Adipose tissue (tissue), 3 donors: ENCODE results near the gene TRANK1. TPM values are rescaled to one million over a fixed set of nuclear protein-coding genes. Genes with fewer than 3 reads are reported as not detected.
"Not testable (repeated sequence)": the region's sequence is repeated elsewhere in the genome, so short reads cannot be mapped to it uniquely, and the experiment has no call there.

Experiments
- H3K27ac ChIP-seq: one replicate; pipeline ENCODE4 v1.5.1; 2013; ENCODE audit warnings: low read depth, low read length
- WGBS, 3 donors: extraction: QIAGEN DNeasy Blood & Tissue Kit; methylation state at CpG; one replicate each; pipeline ENCODE4 v1.1.7; 2013; 5-methylcytosine and 5-hydroxymethylcytosine counted together
- polyA plus RNA-seq, 3 donors: library from polyadenylated mRNA; stranded (reverse); fragments of 200-250 nt; gene quantifications; one replicate each; pipeline ENCODE4 v1.2.3, GENCODE V29; 2013
- donor health status: healthy with polysubstance abuse.
- donor health status: Bipolar disorder and iron deficiency.
- donor health status: healthy.

TRANK1 gene
- polyA plus RNA-seq: 1 to 10 TPM; 1.7 to 5.7 (median 2.9) TPM

DNA sequence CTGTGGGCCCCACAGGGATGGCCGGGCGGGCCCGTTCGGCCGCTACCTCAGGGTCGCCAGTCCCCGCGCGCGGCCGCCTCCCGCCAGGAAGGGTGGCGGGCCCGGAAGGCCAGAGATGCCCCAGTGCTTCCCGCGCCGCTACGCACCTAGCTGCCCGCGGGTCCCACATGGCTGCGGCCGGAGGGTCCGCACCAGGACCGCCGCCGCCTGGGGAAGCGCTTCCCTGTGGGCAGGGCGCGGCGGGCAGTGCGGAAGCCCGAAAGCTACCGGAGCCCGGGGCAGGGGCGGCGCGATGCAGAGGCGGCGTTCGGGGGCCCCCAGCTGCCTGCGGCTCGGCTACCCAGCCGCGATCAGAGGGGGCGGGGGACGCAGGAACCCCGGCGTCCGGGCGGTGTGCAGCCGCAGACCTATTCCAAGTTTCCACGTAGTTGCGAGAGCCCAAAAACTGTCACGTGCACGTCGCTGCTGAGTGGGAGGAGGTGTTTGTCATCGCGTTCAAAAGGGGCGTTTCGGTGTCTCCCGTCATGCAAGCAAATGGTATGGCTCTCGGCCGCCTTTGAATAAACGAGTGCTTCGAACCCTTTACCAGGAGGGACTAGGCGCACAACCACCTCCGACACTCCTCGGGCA is at the start of gene TRANK1:
TRANK1 (minus strand) TSS at position 414 of the 630 bp plus-strand sequence; CDS start at position 169, 245 bp downstream.
- WGBS, 3 donors: 1 to 2% (median 2%) methylated on average over 55 to 68 of the region's 68 CpGs
- no peak within 1 kb of the TSS for H3K27ac ChIP-seq

DNA sequence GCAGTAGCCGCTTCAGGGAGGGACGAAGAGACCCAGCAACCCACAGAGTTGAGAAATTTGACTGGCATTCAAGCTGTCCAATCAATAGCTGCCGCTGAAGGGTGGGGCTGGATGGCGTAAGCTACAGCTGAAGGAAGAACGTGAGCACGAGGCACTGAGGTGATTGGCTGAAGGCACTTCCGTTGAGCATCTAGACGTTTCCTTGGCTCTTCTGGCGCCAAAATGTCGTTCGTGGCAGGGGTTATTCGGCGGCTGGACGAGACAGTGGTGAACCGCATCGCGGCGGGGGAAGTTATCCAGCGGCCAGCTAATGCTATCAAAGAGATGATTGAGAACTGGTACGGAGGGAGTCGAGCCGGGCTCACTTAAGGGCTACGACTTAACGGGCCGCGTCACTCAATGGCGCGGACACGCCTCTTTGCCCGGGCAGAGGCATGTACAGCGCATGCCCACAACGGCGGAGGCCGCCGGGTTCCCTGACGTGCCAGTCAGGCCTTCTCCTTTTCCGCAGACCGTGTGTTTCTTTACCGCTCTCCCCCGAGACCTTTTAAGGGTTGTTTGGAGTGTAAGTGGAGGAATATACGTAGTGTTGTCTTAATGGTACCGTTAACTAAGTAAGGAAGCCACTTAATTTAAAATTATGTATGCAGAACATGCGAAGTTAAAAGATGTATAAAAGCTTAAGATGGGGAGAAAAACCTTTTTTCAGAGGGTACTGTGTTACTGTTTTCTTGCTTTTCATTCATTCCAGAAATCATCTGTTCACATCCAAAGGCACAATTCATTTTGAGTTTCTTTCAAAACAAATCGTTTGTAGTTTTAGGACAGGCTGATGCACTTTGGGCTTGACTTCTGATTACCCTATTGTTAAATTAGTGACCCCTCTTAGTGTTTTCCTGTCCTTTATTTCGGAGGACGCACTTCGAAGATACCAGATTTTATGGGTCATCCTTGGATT is 48.8 kb upstream of the TRANK1 start, which contains the start of gene MLH1:
MLH1 (plus strand) TSS at position 193 of the 958 bp plus-strand sequence; CDS start at position 223, 30 bp downstream.
- WGBS, 3 donors: 1% methylated on average over 47 of the region's 47 CpGs
- H3K27ac ChIP-seq: peak within 1 kb of the TSS; percentile 77

GRCh38 chr3:36992806-36993325 is 48.0 kb upstream of the TRANK1 start, which contains the start of gene EPM2AIP1:
EPM2AIP1 (minus strand) TSS chr3:36993131; CDS start chr3:36993077, 54 bp downstream.
- WGBS, 3 donors: 0 to 1% (median 1%) methylated on average over 44 to 48 of the region's 48 CpGs
- H3K27ac ChIP-seq: peak within 1 kb of the TSS; percentile 77

DNA sequence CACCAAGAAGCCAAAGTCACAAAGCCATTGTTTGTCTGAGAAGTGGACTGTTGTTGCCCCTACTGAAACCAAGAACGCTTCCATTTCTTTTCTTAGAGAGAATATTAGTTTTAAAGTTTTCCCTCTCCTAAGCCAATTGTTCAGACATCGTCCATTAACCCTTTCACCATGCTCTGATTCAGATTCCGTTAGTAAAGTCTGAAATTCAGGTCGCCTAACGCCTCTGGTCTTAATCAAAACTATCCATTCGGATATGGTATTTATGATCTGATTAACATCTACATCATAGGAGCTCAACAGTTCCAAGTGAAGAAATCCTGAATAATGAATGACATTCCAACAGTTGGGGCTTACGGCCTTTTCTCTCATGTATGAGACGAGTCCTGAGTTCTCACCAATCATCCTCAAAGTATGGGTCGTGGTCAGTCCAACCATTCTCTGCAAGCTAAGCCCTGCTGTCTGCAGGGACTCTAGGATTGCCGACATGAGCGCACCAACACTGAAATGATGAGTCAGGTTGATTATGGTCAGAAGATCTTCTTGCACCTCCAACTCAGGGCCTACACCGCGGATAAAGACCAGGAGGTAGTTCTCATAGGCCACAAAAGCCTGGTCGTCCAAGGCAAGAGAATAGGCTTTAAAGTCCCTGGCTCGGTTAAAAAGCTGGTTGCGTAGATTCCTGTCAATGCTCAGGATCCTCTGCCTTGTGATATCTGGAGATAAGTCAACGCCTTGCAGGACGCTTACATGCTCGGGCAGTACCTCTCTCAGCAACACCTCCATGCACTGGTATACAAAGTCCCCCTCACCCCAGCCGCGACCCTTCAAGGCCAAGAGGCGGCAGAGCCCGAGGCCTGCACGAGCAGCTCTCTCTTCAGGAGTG is 47.3 kb upstream of the TRANK1 start:
- WGBS, 3 donors: 13 to 16% (median 14%) methylated on average over 24 of the region's 24 CpGs

GRCh38 chr3:36991147-36991546 is 46.3 kb upstream of the TRANK1 start:
- WGBS, 3 donors: 79 to 96% (median 88%) methylated on average over 3 of the region's 3 CpGs
- no peak overlapping the region for H3K27ac ChIP-seq

More for the DNA sequence above, 47.3 kb upstream of the TRANK1 start:
- peak overlapping the region; percentile 77 for H3K27ac ChIP-seq

- no peak overlapping the region for H3K27ac ChIP-seq
These were observed 44.7 kb upstream of the TRANK1 start for GRCh38 chr3:36989568-36989967.

GRCh38 chr3:36989005-36989404 is 44.2 kb upstream of the TRANK1 start:
- H3K27ac ChIP-seq: no peak overlapping the region
- 58 to 87% (median 67%) methylated on average over 3 of the region's 3 CpGs for WGBS, 3 donors

- whole genome bisulfite sequencing, 3 donors: 51 to 84% (median 60%) methylated on average over 2 of the region's 2 CpGs
- H3K27ac ChIP-seq: no peak overlapping the region
These were observed 43.5 kb upstream of the TRANK1 start for GRCh38 chr3:36988356-36988755.

DNA sequence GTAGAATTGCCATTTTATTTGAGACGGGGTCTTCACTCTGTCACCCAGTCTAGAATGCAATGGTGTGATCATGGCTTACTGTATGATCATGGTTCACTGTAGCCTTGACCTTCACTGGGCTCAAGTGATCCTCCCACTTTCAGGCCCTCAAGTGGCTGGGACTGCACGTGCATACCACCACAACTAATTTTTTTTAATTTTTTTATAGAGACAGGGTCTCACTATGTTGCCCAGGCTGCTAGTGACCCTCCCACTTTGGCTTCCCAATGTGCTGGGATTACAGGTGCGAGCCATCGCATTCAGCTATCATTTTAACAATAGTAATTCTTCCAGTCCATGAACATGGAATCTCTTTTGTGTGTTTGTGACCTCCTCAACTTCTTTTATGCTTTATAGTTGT is 36.2 kb upstream of the TRANK1 start:
- no peak overlapping the region for H3K27ac ChIP-seq
- 92 to 98% (median 96%) methylated on average over 4 of the region's 4 CpGs for WGBS, 3 donors

DNA sequence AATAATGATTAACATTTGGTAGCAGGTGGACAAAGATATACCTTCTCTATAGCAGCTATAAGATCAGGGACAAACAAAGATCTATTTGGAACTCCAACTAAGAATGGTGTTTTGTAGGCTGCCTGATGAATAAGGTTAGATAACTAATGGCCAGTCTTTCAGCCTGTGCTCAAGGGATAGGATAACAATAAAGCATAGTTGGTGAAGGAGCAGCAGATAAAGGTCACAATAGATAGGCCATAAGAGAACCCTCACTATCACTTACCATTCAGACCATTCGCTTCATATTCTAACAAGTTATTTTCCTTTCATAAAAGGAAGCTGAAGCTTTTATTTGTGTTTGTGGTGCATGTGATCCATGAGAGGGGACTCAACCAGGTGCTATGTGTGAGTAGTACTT is 28.3 kb upstream of the TRANK1 start:
- 94 to 100% (median 98%) methylated on average over 1 of the region's 1 CpG for WGBS, 3 donors
- H3K27ac ChIP-seq: no peak overlapping the region

GRCh38 chr3:36972163-36972562 is 27.3 kb upstream of the TRANK1 start:
- WGBS, 3 donors: 84 to 97% (median 96%) methylated on average over 2 of the region's 2 CpGs
- no peak overlapping the region for H3K27ac ChIP-seq

- H3K27ac ChIP-seq: no peak overlapping the region
- 33 to 55% (median 34%) methylated on average over 3 of the region's 4 CpGs for WGBS, 3 donors
These were observed 24.9 kb upstream of the TRANK1 start for GRCh38 chr3:36969540-36970432.

DNA sequence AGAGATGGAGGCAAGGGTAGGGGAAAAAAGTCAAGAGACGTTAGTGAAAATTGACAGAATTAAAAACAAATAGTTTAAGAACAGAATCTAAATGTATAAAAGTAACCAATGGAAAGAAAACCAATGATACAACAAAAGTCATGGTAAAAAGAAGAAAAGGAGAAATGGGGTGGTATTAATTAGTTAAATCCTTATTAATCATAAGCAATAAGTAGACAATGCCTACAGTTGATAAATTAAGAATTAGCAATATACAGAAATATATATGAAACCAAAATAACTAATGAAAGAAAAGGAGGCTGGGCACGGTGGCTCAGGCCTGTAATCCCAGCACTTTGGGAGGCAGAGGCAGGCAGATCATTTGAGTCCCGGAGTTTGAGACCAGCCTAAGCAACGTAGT is 24.2 kb upstream of the TRANK1 start:
- H3K27ac ChIP-seq: no peak overlapping the region
- 78 to 89% (median 86%) methylated on average over 4 of the region's 4 CpGs for WGBS, 3 donors

DNA sequence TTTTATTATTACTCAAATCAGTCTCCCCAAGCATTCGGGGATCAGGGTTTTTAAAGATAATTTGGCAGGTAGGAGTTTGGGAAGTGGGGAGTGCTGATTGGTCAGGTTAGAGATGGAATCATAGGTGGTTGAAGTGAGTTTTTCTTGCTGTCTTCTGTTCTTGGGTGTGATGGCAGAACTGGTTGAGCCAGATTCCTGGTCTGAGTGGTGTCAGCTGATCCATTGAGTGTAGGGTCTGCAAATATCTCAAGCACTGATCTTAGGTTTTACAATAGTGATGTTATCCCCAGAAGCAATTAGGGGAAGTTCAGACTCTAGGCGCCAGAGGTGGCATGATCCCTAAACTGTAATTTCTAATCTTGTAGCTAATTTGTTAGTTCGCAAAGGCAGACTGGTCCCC is 20.6 kb upstream of the TRANK1 start:
- 57 to 81% (median 75%) methylated on average over 3 of the region's 3 CpGs for WGBS, 3 donors
- H3K27ac ChIP-seq: no peak overlapping the region

DNA sequence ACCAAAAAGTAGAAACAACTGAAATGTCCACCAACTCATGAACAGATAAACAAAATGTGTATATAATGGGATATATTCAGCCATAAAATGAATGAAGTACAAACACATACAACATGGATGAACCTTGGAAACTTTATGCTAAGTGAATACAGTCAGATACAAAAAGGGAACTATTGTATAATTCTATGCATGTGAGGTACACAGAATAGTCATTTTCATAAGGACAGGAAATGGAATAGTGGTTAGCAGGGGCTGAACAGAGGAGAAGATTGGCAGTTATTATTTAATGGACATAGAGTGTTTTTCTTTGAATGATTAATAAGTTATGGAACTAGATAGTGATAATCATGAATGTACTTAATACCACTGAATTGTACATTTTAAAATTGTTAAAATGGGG is 20.0 kb upstream of the TRANK1 start:
- H3K27ac ChIP-seq: no peak overlapping the region

- WGBS, 3 donors: 89 to 94% (median 90%) methylated on average over 1 of the region's 1 CpG
- no peak overlapping the region for H3K27ac ChIP-seq
These were observed 19.5 kb upstream of the TRANK1 start for GRCh38 chr3:36964331-36964730.

GRCh38 chr3:36963008-36963407 is 18.2 kb upstream of the TRANK1 start:
- 95 to 99% (median 97%) methylated on average over 7 of the region's 7 CpGs for WGBS, 3 donors
- not testable (repeated sequence) for H3K27ac ChIP-seq
